H1 (cell line): ENCODE results near the gene TMCO1. TPM values are rescaled to one million over a fixed set of nuclear protein-coding genes. Genes with fewer than 3 reads are reported as not detected.

Source experiments
- ASH2L ChIP-seq: fragments of 200-600, 300-600 bp; sonication (generic); IDR thresholded peaks from one replicate; pipeline ENCODE4 v1.7.1; 2017; ENCODE audit warnings: low read length
- ATF3 ChIP-seq: IDR thresholded peaks from 2 replicates; pipeline ENCODE4 v1.6.1; 2011; ENCODE audit warnings: low read depth, mild to moderate bottlenecking, low read length; ENCODE audit not compliant: insufficient read depth
- CEBPB ChIP-seq: IDR thresholded peaks from 2 replicates; pipeline ENCODE4 v1.6.1; 2012; ENCODE audit warnings: low read depth, low read length
- CHD1 ChIP-seq: IDR thresholded peaks from 2 replicates; pipeline ENCODE4 v1.6.1; 2012; ENCODE audit warnings: low read depth, low read length, improper control_type of control experiment
- EGR1 ChIP-seq: IDR thresholded peaks from 2 replicates; pipeline ENCODE4 v1.6.1; 2011; ENCODE audit warnings: low read depth, low read length, borderline replicate concordance
- JUND ChIP-seq: IDR thresholded peaks from 2 replicates; pipeline ENCODE4 v1.6.1; 2011; ENCODE audit warnings: mild to moderate bottlenecking, improper control_type of control experiment, low read length
- KDM5A ChIP-seq: fragments of 200-600 bp; IDR thresholded peaks from 2 replicates; pipeline ENCODE4 v1.7.1; 2012; ENCODE audit warnings: mild to moderate bottlenecking, low read length, inconsistent platforms, mixed read lengths
- MAX ChIP-seq: IDR thresholded peaks from 2 replicates; pipeline ENCODE4 v1.6.1; 2012; ENCODE audit warnings: inconsistent platforms
- POLR2AphosphoS5 ChIP-seq: IDR thresholded peaks from 2 replicates; pipeline ENCODE4 v1.6.1; 2011; ENCODE audit warnings: low read depth, low read length
- SIRT6 ChIP-seq: IDR thresholded peaks from one replicate; pipeline ENCODE4 v1.7.1; 2012; ENCODE audit warnings: low read length, inconsistent platforms
- SP2 ChIP-seq: IDR thresholded peaks from 2 replicates; pipeline ENCODE4 v1.6.1; 2012; ENCODE audit warnings: mild to moderate bottlenecking, low read length, inconsistent platforms
- SP4 ChIP-seq: IDR thresholded peaks from 2 replicates; pipeline ENCODE4 v1.6.1; 2012; ENCODE audit warnings: low read length, inconsistent platforms
- TCF12 ChIP-seq: IDR thresholded peaks from 2 replicates; pipeline ENCODE4 v1.6.1; 2011; ENCODE audit warnings: low read depth, mild to moderate bottlenecking, low read length
- USF2 ChIP-seq: IDR thresholded peaks from 2 replicates; pipeline ENCODE4 v1.6.1; 2011; ENCODE audit warnings: low read length, improper control_type of control experiment
- ZNF274 ChIP-seq: IDR thresholded peaks from 2 replicates; pipeline ENCODE4 v1.7.0; 2012; ENCODE audit warnings: low read length, borderline replicate concordance; ENCODE audit errors: extremely low read depth
- polyA plus RNA-seq, 7 experiments: library from polyadenylated mRNA; depleted of rRNA in 3 of 7; stranded (reverse) in 5 of 7; unstranded in 2 of 7; fragments of >200 nt in 5 of 7; fragments of 200-250 nt in 2 of 7; gene quantifications; 1 replicate in 5 of 7; 2 replicates in 1 of 7; 4 replicates in 1 of 7; pipeline versions ENCODE4 v1.2.1 to v1.2.3, GENCODE V29; 2011 to 2013; ENCODE audit warnings: missing spikeins in 2 of 7, mixed read lengths in 2 of 7
- total RNA-seq: library from RNA; stranded (reverse); fragmentation: NEBNext Ultra II Directional; extraction: Animal tissue kit (Norgen Biotek cat#: 25700); gene quantifications from 2 replicates; pipeline ENCODE4 v1.2.1, GENCODE V29; 2021

TMCO1 gene
- total and polyA plus RNA-seq, 2 of the 8 experiments (the other 6 are each of a cell fraction or from before 2014, with no cell fraction given): 61.6 to 63.8 TPM

- no peak for TF ChIP-seq SP2
- TF ChIP-seq USF2: no peak
- no peak; the same call in 1 of the 2 replicates for TF ChIP-seq EGR1
- TF ChIP-seq SIRT6: no peak
- TF ChIP-seq CEBPB: no peak; the same call in 1 of the 2 replicates
- no peak for TF ChIP-seq JUND
- TF ChIP-seq CHD1: no peak
- TF ChIP-seq SP4: peak; percentile 42; the same call in 1 of the 2 replicates
- TF ChIP-seq ATF3: no peak
- TF ChIP-seq POLR2AphosphoS5: peak; percentile 67; the same call in 1 of the 2 replicates
- TF ChIP-seq ZNF274: no peak
- peak; percentile 41; the same call in 1 of the 2 replicates for TF ChIP-seq MAX
- no peak for TF ChIP-seq TCF12
- peak; percentile 47; the same call in 1 of the 2 replicates for TF ChIP-seq KDM5A
- peak; percentile 92 for TF ChIP-seq ASH2L
Measured at GRCh38 chr1:165768513-165769394, at the start of gene TMCO1 (continued).
